ENCODE measurements around the gene CCDC148. TPM values are rescaled to one million over a fixed set of nuclear protein-coding genes. Genes with fewer than 3 reads are reported as not detected.

The CCDC148 gene
- total RNA-seq, 1 experiment from 2014 or later, result not detected

DNA sequence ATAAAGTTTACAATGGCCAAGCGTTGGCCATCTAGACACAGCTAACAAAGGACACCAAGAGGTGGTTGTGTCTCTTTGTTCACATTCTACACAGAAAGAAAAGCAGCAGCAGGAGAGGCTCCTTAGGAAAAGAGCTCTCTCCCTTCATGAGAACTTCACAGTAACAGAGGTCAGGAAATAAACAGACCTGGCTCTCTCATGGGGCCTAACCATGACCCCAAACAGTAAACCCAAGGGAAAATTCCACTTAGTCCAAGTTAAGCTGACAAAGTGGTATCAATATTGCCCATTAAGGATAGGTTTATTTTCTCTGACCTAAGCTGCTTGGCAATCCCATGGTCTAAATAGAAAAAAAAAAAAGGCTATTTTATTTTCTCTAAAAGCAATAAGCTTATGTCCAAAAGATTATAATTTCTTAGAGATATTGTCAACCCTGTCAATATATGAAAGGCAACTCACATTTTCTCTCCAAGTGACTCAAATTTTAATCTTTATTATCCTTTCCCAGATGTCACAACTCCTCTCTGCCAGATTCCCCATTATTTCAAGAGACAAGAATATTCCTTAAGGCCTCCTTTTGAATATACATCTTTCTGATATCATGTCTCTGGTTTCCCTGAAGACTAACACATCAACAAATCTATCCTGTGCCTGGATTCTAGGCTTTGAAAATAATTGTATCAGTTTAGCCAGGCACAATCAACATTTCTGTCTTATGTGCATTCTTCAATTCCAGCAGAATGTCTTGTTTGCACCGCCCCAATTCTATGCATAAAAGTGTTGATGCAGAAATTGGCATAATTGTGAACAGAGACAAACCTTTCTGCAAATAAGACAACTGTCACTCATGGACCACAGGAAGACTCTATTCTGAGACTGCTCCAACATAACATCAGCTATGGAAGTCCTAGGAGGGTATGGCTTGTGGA lies 263.8 kb downstream of the CCDC148 start:
- no peaks in the 10 kb centered on the region for H3K36me3 ChIP-seq
- no peak for DNase-seq
- no peaks in the 10 kb centered on the region; the same call in 1 of the 2 replicates for H3K9me3 ChIP-seq
- no peaks in the 10 kb centered on the region for H3K27me3 ChIP-seq
- no peak overlapping the region for H3K4me3 ChIP-seq

DNA sequence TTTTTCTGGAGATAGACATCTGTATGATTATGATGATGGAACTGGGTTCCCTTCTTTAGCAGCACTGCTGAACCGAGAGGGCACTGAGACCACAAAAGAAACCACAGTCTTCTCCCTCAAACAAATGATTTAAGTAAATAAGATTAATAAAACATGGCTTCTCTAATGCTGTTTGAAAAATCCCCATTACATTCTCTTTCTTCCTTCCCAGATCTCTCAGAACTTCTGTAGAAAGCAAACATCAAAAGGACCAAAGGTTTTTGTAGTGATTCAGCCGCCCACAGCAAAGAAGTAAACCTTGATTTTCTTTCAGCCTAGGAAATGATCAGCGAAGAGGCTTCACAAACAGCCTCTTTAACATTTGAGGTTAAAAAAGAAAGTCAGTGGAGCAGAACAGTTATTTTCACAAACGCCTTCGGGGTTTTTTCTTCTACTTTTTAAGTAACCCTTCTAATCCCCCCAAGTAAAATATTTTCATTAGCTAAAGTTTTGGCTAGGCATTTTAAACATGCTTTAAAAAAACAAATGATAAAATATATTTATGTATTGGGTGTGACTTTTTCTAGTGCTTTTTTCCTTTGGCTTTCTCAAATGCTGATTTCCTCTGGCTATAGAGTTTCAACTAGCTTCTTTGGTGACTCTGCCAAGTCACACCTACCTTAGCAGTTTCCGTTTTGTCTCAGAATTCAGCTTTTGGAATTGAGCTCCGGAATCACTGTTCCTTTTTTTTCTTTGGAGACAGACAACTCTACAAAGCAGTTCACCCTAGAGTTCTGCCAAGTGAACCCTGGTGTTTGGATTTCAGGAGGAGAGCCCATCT lies 265.3 kb downstream of the CCDC148 start:
- Histone ChIP-seq H3K9me3 (no peaks in the 10 kb centered on the region; the same call in 1 of the 2 replicates), H3K36me3 (no peaks in the 10 kb centered on the region), H3K27me3 (no peaks in the 10 kb centered on the region), H3K4me3 (peak overlapping the region; percentile 21)
- no peak for DNase-seq

DNA sequence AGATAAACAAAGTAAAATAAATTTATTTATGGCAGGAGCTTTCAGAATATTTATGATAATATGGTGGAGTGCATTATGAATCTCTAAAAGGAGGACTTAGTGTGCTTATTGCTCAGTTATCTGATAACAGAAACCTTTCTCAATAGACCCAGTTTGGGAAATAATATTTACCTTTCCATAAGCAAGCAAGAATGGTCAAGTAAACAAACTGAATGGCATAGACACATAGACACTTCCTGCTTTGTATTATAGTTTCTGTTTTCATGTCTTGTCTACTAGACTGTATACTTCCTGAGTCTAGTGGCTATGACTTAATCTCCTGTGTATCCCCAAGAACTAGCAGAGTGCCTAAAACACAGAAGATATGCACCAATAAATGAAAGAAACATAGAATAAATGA lies 267.0 kb downstream of the CCDC148 start:
- Histone ChIP-seq H3K36me3 (no peaks in the 10 kb centered on the region), H3K4me3 (no peak overlapping the region), H3K27me3 (no peaks in the 10 kb centered on the region), H3K9me3 (no peaks in the 10 kb centered on the region; the same call in 1 of the 2 replicates)
- DNase-seq, result no peak

GRCh38 chr2:158187908-158188307 lies 268.6 kb downstream of the CCDC148 start:
- Histone ChIP-seq H3K9me3 (no peaks in the 10 kb centered on the region; the same call in 1 of the 2 replicates), H3K27me3 (no peaks in the 10 kb centered on the region), H3K36me3 (no peaks in the 10 kb centered on the region), H3K4me3 (no peak overlapping the region)
- no peak for DNase-seq

GRCh38 chr2:158184556-158185343 lies 271.8 kb downstream of the CCDC148 start:
- DNase-seq, result no peak
- no peaks in the 10 kb centered on the region for H3K36me3 ChIP-seq
- no peak overlapping the region for H3K4me3 ChIP-seq
- H3K27me3 ChIP-seq, result no peaks in the 10 kb centered on the region
- H3K9me3 ChIP-seq, result no peaks in the 10 kb centered on the region; the same call in 1 of the 2 replicates

GRCh38 chr2:158184001-158184400 lies 272.6 kb downstream of the CCDC148 start:
- Histone ChIP-seq H3K4me3 (no peak overlapping the region), H3K27me3 (no peaks in the 10 kb centered on the region), H3K9me3 (no peaks in the 10 kb centered on the region; the same call in 1 of the 2 replicates), H3K36me3 (no peaks in the 10 kb centered on the region)
- DNase-seq, result no peak

GRCh38 chr2:158182676-158183295 lies 273.8 kb downstream of the CCDC148 start:
- Histone ChIP-seq H3K27me3 (no peaks in the 10 kb centered on the region), H3K4me3 (no peak overlapping the region)
- no peak for DNase-seq

DNA sequence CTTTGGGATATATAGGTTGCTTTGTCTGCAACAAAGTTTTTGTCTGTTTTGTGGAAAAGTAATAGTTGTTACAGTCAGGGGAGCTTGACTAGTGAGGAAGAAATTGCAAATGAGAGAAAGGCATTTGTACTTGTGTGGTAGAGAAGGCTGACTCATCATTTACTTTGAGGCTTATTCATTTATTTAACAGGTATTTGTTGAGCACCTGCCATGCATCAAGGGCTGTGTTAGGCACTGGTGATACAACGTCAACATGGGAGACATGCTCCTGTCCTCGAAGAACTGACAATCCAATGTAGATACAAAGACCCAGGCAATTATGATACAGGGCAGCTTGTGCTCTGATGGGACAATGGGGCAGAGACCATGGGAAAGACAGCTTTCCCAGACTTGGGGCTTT lies 275.4 kb downstream of the CCDC148 start:
- no peaks in the 10 kb centered on the region for H3K9me3 ChIP-seq
- H3K4me3 ChIP-seq, result no peak overlapping the region
- H3K36me3 ChIP-seq, result no peaks in the 10 kb centered on the region
- no peaks in the 10 kb centered on the region for H3K27me3 ChIP-seq
- no peak for DNase-seq

More at GRCh38 chr2:158182676-158183295, 273.8 kb downstream of the CCDC148 start:
- H3K36me3 ChIP-seq, result no peaks in the 10 kb centered on the region
- no peaks in the 10 kb centered on the region for H3K9me3 ChIP-seq

DNA sequence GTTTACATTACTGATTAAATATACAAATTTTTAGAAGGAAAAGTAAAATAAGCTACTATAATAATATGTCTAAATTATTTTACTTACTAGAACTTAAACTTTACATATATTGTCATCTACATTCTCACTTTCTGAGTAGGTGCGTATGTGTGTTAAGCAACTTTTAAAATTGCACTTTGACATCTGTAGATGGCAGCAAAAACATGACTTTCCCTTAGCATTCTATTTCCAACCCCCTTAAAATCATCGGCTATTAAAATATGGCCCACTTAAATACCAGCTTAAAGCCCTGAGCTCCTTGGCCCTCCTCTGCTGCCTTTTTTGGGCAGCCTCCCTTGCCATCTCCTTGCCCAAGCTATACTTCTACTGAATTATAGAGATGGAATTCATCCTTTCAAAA lies 276.9 kb downstream of the CCDC148 start:
- H3K4me3 ChIP-seq, result no peak overlapping the region
- H3K9me3 ChIP-seq, result no peaks in the 10 kb centered on the region
- H3K36me3 ChIP-seq, result no peaks in the 10 kb centered on the region
- H3K27me3 ChIP-seq, result no peaks in the 10 kb centered on the region
- DNase-seq, result no peak

- no peaks in the 10 kb centered on the region for H3K9me3 ChIP-seq
- H3K27me3 ChIP-seq, result no peaks in the 10 kb centered on the region
- no peaks in the 10 kb centered on the region for H3K36me3 ChIP-seq
- no peak overlapping the region for H3K4me3 ChIP-seq
- DNase-seq, result no peak
Observed at GRCh38 chr2:158178646-158179045, 277.9 kb downstream of the CCDC148 start.

DNA sequence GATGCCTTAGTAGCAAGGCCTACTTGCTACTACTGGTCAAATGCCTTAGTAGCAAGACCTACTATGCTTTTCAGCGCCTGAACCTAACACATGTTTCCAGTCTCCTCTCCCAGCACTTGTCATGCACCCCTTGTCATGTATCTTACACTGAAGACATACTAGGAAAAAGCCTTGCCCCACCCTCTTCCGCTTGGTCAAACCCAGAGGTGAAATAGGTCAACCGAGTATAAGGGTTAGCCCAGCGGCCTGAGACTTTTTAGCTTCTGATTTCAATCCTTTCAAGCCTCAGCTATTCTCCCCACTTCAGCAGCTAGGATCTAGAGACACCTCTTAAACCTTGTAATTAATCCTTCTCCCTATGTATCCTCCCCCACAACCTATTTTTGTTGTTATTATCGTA lies 281.6 kb downstream of the CCDC148 start:
- H3K27me3 ChIP-seq, result no peaks in the 10 kb centered on the region

GRCh38 chr2:158174495-158174894 lies 282.1 kb downstream of the CCDC148 start:
- no peak for DNase-seq
- no peak overlapping the region for H3K4me3 ChIP-seq
- H3K36me3 ChIP-seq, result no peaks in the 10 kb centered on the region
- H3K9me3 ChIP-seq, result no peaks in the 10 kb centered on the region
- no peaks in the 10 kb centered on the region for H3K27me3 ChIP-seq

More for the DNA sequence above, 281.6 kb downstream of the CCDC148 start:
- Histone ChIP-seq H3K4me3 (no peak overlapping the region), H3K9me3 (no peaks in the 10 kb centered on the region), H3K36me3 (no peaks in the 10 kb centered on the region)
- DNase-seq, result no peak

GRCh38 chr2:158172719-158173118 lies 283.8 kb downstream of the CCDC148 start:
- Histone ChIP-seq H3K27me3 (no peaks in the 10 kb centered on the region), H3K4me3 (no peak overlapping the region), H3K36me3 (no peaks in the 10 kb centered on the region), H3K9me3 (no peaks in the 10 kb centered on the region)
- no peak for DNase-seq

DNA sequence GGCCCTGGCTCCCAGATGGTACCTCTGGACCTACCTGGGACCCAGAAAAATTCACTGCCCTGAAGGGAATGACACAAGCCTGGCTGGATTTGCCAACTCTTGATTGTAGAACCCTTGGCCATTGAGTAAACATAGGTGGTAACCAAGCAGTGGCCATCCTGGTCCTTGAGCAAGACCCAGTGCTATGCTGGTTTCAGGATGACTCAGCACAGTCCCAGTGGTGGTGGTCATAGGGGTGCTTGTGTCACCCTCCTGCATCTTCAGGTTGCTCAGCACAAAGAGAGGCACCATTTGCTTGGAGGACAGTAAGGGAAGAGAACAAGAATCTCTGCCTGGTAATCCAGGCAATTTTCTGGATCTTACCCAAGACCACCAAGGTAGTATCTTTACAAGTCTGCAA lies 302.0 kb downstream of the CCDC148 start:
- no peaks in the 10 kb centered on the region for H3K9me3 ChIP-seq
- H3K27me3 ChIP-seq, result no peaks in the 10 kb centered on the region
- no peak for DNase-seq
- no peaks in the 10 kb centered on the region for H3K36me3 ChIP-seq
- no peak overlapping the region for H3K4me3 ChIP-seq

DNA sequence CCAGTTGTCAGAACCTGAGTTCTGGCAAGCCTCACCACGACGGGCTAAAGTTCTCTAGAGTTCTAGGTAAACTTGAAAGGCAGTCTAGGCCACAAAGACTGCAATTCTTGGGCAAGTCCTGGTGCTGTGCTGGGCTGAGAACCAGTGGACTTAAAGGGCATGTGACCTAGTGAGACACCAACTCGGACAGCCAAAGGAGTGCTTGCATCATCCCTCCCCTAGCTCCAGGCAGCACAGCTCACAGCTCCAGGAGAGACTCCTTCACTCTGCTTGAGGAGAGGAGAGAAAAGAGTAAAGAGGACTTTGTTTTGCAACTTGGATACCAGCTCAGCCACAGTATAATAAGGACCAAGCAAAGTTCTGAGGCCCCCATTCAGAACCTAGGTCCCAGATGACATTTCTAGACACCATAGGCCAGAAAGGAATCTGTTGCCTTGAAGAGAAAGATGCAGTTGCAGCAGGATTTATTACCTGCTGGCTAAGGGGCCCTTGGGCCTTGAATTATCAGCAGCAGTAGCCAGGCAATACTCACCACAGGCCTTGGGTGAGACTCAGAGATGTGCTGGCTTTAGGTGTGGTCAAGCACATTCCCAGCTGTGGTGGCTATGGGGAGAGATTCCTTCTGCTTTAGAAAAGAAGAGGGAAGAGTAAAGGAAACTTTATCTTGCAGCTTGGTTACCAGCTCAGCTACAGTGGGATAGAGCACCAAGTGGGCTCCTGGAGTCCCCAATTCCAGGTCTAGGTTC lies 303.1 kb downstream of the CCDC148 start:
- Histone ChIP-seq H3K4me3 (no peak overlapping the region), H3K9me3 (no peaks in the 10 kb centered on the region), H3K27me3 (no peaks in the 10 kb centered on the region), H3K36me3 (no peaks in the 10 kb centered on the region)
- no peak for DNase-seq

Measured in MG63 (cell line).